T-helper 1 cell treated with Interleukin-12 subunit alpha and Interleukin-12 subunit beta and Interleukin-4 antibody, amounts not matched to agents 30 μg/mL and 1 μg/mL, for 36 hours (primary cell): Measurements from ENCODE around the gene SDSL.

Source experiments
- H3K27ac Mint-ChIP-seq: one replicate; pipeline ENCODE4 v1.8.0; 2021; ENCODE audit warnings: mild to moderate bottlenecking, mixed read lengths
- H3K27me3 Mint-ChIP-seq: one replicate; pipeline ENCODE4 v1.8.0; 2021; ENCODE audit warnings: low read depth, mixed read lengths
- H3K36me3 Mint-ChIP-seq: one replicate; pipeline ENCODE4 v1.8.0; 2021; ENCODE audit warnings: low read depth, mixed read lengths
- H3K4me1 Mint-ChIP-seq: one replicate; pipeline ENCODE4 v1.8.0; 2021; ENCODE audit warnings: low read depth, mixed read lengths
- H3K4me3 Mint-ChIP-seq: one replicate; pipeline ENCODE4 v1.8.0; 2021; ENCODE audit warnings: mild to moderate bottlenecking, moderate library complexity, mixed read lengths
- H3K9me3 Mint-ChIP-seq: one replicate; pipeline ENCODE4 v1.8.0; 2021; ENCODE audit warnings: mixed read lengths

SDSL gene

DNA sequence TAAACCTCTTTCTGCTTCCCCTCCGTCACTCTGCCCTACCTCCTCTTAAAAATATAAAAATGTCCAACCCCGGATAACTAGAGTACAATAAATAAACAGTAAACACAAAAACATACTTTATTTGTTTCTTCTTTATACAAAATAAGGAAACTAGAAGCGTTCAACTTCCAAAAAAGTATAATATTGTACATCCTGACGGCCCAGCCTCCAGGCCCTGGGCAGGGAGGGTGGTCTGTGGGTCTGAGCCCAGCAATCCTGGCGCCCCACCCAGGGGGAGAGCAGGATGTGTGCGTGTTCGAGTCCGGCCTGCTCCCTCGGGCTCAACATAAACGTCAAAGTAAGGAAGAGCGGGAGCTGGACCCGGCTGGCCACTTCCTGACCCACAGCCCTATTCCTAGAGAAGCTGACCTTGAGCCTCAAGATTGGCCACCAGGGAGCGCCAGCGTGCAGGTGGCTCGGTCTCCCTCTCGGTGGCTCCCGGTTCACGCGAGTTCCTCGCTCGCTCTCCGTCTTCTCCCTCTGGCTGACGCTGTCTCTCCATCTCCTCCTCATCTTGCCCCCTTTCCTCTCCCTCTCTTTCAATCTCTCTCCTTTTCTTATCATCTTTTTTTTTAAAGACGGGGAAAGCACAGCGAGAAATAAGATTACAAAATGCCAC lies 40.1 kb downstream of the SDSL start:
- Mint-ChIP-seq H3K4me3 (peak overlapping the region; percentile 43), H3K9me3 (no peaks in the 10 kb centered on the region), H3K36me3 (peaks cover 3% of the 10 kb centered on the region), H3K27me3 (peaks cover 82% of the 10 kb centered on the region), H3K4me1 (peaks cover 15% of the 10 kb centered on the region), H3K27ac (peak overlapping the region; percentile 28)

DNA sequence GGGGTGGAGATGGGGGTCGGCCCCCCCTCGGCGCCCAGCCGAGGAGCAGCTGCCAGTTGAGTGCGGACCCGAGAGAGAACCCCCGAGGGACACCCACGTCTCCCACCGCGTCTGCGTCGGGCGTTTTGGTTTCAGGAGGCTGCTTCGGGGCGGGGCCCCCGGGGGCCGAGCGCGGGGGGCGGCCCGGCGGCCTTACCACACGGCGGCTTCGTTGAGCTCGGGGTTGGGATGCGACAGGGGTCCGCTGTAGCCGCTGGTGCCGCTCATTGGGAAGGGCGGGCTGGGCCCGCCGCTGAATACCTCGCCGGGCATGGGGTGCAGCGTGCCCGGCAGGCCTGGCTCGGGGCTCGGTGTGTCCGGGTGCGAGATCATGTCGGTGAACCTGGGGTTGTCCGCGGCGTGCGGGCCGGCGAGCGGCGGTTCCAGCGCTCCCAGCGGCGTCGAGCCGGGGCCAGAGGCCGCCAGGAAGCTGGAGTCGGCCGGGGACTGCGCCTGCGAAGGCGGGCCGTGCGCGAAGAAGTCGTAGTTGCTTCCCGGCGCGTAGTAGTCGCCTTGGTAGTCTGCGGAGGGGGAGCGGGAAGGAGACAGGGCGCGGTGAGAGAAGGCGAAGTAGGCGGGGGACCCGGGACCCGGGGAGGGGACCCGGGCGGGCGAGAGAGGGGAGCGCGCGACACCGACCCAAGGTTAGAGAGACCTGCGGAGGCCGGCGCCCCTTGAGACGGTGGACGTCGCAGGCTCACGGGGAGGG lies 41.0 kb downstream of the SDSL start:
- Mint-ChIP-seq H3K36me3 (peaks cover 3% of the 10 kb centered on the region), H3K27ac (peak overlapping the region; percentile 67), H3K27me3 (peaks cover 79% of the 10 kb centered on the region), H3K9me3 (no peaks in the 10 kb centered on the region), H3K4me1 (peaks cover 15% of the 10 kb centered on the region), H3K4me3 (peak overlapping the region; percentile 66)

- Mint-ChIP-seq H3K4me1 (peaks cover 15% of the 10 kb centered on the region), H3K27ac (peak overlapping the region; percentile 67), H3K4me3 (peak overlapping the region; percentile 66), H3K27me3 (peaks cover 77% of the 10 kb centered on the region), H3K9me3 (no peaks in the 10 kb centered on the region), H3K36me3 (peaks cover 3% of the 10 kb centered on the region)
These were observed 41.7 kb downstream of the SDSL start for GRCh38 chr12:113463746-113464451.

DNA sequence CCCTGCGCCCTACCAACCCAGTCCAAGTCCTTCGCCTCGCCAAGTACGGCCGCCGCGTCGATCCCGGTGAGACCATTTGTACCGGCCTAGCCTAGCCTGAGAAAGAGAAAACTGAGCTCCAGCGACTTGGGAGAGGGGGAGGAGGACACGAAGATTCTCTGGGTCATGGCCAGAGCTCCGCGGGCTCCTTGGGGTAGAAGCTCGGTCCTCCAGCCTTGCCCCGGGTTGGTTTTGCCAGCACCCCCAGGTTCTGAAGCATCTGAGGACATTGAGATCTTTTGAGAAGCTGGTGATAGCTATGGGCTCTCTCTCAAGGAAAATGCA lies 42.2 kb downstream of the SDSL start:
- Mint-ChIP-seq H3K36me3 (peaks cover 3% of the 10 kb centered on the region), H3K27ac (no peak overlapping the region), H3K27me3 (peaks cover 77% of the 10 kb centered on the region)

GRCh38 chr12:113464852-113465719 lies 42.9 kb downstream of the SDSL start:
- H3K36me3 Mint-ChIP-seq, result peaks cover 3% of the 10 kb centered on the region
- no peak overlapping the region for H3K27ac Mint-ChIP-seq
- H3K9me3 Mint-ChIP-seq, result no peaks in the 10 kb centered on the region
- H3K4me1 Mint-ChIP-seq, result peaks cover 15% of the 10 kb centered on the region
- H3K27me3 Mint-ChIP-seq, result peaks cover 77% of the 10 kb centered on the region
- no peak overlapping the region for H3K4me3 Mint-ChIP-seq

More for the DNA sequence above, 42.2 kb downstream of the SDSL start:
- H3K9me3 Mint-ChIP-seq, result no peaks in the 10 kb centered on the region
- no peak overlapping the region for H3K4me3 Mint-ChIP-seq
- H3K4me1 Mint-ChIP-seq, result peaks cover 15% of the 10 kb centered on the region

- H3K4me1 Mint-ChIP-seq, result peaks cover 15% of the 10 kb centered on the region
- H3K9me3 Mint-ChIP-seq, result no peaks in the 10 kb centered on the region
- H3K4me3 Mint-ChIP-seq, result no peak overlapping the region
- peaks cover 77% of the 10 kb centered on the region for H3K27me3 Mint-ChIP-seq
- H3K36me3 Mint-ChIP-seq, result peaks cover 3% of the 10 kb centered on the region
- H3K27ac Mint-ChIP-seq, result peak overlapping the region; percentile 73
These were observed 43.8 kb downstream of the SDSL start for GRCh38 chr12:113465808-113466453.

DNA sequence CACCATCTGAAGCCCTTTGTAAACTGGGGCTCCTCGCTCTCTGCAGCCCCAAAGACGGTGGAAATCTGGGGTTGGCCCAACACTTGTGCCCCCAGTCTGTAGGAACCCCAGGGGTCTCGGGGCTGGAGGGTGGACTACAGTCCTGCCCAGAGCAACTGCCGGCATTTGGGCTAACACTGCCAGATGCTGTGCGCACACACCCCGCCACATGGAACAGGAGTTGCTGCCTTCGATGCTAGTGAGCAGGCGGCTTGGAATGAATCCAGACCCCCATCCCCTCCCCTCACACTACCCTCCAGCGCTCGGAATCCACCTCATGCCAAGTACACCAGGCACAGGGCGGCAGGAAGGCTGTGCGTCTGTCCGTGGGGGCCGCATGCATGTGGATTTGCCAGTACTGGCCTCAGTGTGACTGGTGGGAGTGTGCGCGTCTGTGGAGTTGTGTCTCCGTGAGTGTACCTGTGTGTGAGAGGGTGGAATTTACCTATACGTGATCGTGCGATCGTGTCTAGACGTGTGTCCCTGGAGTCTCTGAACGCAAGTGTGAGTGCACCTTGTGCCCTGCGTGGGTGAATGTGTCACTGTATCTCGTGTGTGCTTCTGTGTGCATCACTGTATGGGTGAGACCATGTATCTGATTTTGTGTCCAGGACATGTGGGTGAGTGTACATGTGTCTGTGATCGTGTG lies 44.4 kb downstream of the SDSL start:
- Mint-ChIP-seq H3K36me3 (peaks cover 3% of the 10 kb centered on the region), H3K27ac (no peak overlapping the region), H3K4me1 (peaks cover 15% of the 10 kb centered on the region), H3K27me3 (peaks cover 73% of the 10 kb centered on the region), H3K9me3 (no peaks in the 10 kb centered on the region), H3K4me3 (peak overlapping the region; percentile 21)

GRCh38 chr12:113467142-113467501 lies 44.9 kb downstream of the SDSL start:
- H3K27ac Mint-ChIP-seq, result no peak overlapping the region
- H3K9me3 Mint-ChIP-seq, result no peaks in the 10 kb centered on the region
- H3K4me3 Mint-ChIP-seq, result peak overlapping the region; percentile 21
- H3K27me3 Mint-ChIP-seq, result peaks cover 73% of the 10 kb centered on the region
- H3K36me3 Mint-ChIP-seq, result peaks cover 3% of the 10 kb centered on the region
- peaks cover 15% of the 10 kb centered on the region for H3K4me1 Mint-ChIP-seq

- H3K27me3 Mint-ChIP-seq, result peaks cover 73% of the 10 kb centered on the region
- no peak overlapping the region for H3K27ac Mint-ChIP-seq
- H3K36me3 Mint-ChIP-seq, result peaks cover 3% of the 10 kb centered on the region
- H3K4me3 Mint-ChIP-seq, result no peak overlapping the region
- H3K4me1 Mint-ChIP-seq, result peaks cover 12% of the 10 kb centered on the region
- H3K9me3 Mint-ChIP-seq, result no peaks in the 10 kb centered on the region
These were observed 45.6 kb downstream of the SDSL start for GRCh38 chr12:113467502-113468364.

DNA sequence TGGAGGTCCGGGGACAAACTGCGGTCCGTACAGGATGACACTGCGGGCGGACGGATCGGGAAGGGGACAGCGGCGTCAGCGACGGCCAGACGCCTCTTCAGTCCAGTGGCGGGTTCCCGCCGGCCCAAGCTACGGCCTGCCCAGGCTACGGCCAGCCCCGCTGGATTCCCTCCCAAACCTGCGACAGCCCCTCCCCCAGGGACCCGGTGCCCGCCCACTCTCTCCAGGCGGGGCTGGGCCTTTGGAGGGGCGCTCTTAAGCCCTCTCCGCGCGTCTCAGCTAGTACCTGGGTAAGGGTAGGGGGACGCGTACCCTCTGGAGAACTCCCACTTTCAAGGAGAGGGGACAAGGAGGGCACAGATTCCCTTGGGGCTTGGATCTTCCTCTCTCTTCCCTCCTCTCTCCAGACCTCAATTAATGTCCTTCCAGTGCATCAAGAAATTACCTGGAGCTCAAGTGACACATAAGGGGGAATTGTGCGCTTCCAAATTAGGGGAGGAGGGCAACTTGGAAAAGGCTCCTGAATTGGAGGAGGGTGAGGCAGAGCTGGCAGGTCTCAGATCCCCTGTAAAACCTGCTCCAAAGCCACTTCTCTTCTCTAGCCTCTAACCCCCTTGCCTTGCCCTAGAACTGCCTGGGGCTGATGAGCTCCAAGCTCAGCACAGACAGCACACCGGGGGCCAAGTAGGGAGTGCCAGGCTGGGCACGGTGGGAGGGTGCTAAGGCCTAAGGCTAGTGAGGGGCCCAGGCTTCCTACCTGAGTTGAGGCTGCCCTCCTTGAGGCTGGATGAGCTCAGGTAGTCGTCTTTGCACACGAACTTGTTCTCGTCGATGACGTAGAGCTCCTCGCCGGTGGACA lies 46.4 kb downstream of the SDSL start:
- Mint-ChIP-seq H3K36me3 (peaks cover 2% of the 10 kb centered on the region), H3K4me3 (peak overlapping the region; percentile 2), H3K27ac (no peak overlapping the region), H3K27me3 (peaks cover 77% of the 10 kb centered on the region), H3K4me1 (peaks cover 11% of the 10 kb centered on the region), H3K9me3 (no peaks in the 10 kb centered on the region)

GRCh38 chr12:113469224-113469948 lies 47.2 kb downstream of the SDSL start:
- no peaks in the 10 kb centered on the region for H3K9me3 Mint-ChIP-seq
- no peak overlapping the region for H3K4me3 Mint-ChIP-seq
- H3K27me3 Mint-ChIP-seq, result peaks cover 76% of the 10 kb centered on the region
- no peak overlapping the region for H3K27ac Mint-ChIP-seq
- H3K36me3 Mint-ChIP-seq, result no peaks in the 10 kb centered on the region
- peaks cover 9% of the 10 kb centered on the region for H3K4me1 Mint-ChIP-seq
